ENCODE data around the gene FAM83G.
"Not testable (repeated sequence)": the region's sequence is repeated elsewhere in the genome, so short reads cannot be mapped to it uniquely, and the experiment has no call there.

FAM83G gene

GRCh38 chr17:19021622-19022083, 17.1 kb upstream of the FAM83G start:
- Histone ChIP-seq H3K27ac (no peak overlapping the region), H3K4me1 (peaks cover 42% of the 10 kb centered on the region), H3K27me3 (no peaks in the 10 kb centered on the region), H3K9me3 (no peaks in the 10 kb centered on the region), H4K20me1 (peaks cover 67% of the 10 kb centered on the region), H3K4me2 (no peak overlapping the region), H3K4me3 (no peak overlapping the region), H3K9ac (no peak overlapping the region), H3K36me3 (peaks cover 43% of the 10 kb centered on the region)
- no peak for TF ChIP-seq Cebpa-rat (IDR thresholded peaks at IDR 0.05)

GRCh38 chr17:19021011-19021621, 16.6 kb upstream of the FAM83G start:
- peaks cover 42% of the 10 kb centered on the region for H3K4me1 ChIP-seq
- not testable (repeated sequence) for H3K27ac ChIP-seq, H3K9me3 ChIP-seq, H3K4me2 ChIP-seq, H3K9ac ChIP-seq, H3K27me3 ChIP-seq, H3K4me3 ChIP-seq
- peaks cover 67% of the 10 kb centered on the region for H4K20me1 ChIP-seq
- H3K36me3 ChIP-seq: peaks cover 43% of the 10 kb centered on the region

GRCh38 chr17:19020016-19020415, 15.5 kb upstream of the FAM83G start:
- peaks cover 67% of the 10 kb centered on the region for H4K20me1 ChIP-seq
- H3K9ac ChIP-seq: no peak overlapping the region
- no peaks in the 10 kb centered on the region for H3K9me3 ChIP-seq
- H3K27me3 ChIP-seq: no peaks in the 10 kb centered on the region
- no peak overlapping the region for H3K4me3 ChIP-seq
- H3K36me3 ChIP-seq: peaks cover 43% of the 10 kb centered on the region
- no peak overlapping the region for H3K27ac ChIP-seq
- H3K4me2 ChIP-seq: peak overlapping the region; percentile 50
- TF ChIP-seq Cebpa-rat (IDR thresholded peaks at IDR 0.05): no peak
- peaks cover 42% of the 10 kb centered on the region for H3K4me1 ChIP-seq

DNA sequence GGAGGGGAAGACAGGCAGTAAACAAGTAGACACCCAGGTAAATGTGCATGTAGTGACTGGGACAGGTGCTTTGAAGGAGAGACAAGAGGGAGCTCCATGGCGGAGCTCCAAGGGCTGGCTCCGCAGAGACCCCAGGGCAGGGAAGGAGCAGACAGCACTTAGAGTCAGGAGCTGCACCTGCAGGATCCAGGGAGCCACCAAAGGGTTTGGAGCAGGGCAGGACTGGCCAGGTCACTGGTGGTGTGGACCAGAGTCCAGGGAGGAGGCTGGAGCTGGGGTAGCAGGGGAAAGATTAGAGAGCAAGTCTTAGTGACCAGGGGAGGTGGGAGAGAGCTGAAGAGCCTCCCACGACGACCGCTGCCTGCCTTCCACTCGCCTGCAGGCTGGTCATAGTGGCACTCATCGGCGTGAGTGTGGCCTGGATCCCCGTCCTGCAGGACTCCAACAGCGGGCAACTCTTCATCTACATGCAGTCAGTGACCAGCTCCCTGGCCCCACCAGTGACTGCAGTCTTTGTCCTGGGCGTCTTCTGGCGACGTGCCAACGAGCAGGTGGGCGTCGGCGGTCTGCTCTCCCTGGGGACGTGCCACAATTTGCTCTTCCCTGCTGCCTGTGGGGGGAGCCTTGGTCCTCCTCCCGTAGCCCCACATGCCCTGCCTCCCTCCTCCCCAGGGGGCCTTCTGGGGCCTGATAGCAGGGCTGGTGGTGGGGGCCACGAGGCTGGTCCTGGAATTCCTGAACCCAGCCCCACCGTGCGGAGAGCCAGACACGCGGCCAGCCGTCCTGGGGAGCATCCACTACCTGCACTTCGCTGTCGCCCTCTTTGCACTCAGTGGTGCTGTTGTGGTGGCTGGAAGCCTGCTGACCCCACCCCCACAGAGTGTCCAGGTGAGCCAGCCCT, 14.7 kb upstream of the FAM83G start:
- H3K9me3 ChIP-seq: no peaks in the 10 kb centered on the region
- H3K27me3 ChIP-seq: no peaks in the 10 kb centered on the region
- H3K4me2 ChIP-seq: peak overlapping the region; percentile 50
- H3K9ac ChIP-seq: no peak overlapping the region
- H3K36me3 ChIP-seq: peaks cover 36% of the 10 kb centered on the region
- no peak for TF ChIP-seq Cebpa-rat (IDR thresholded peaks at IDR 0.05)
- H3K27ac ChIP-seq: no peak overlapping the region
- peaks cover 60% of the 10 kb centered on the region for H4K20me1 ChIP-seq
- H3K4me3 ChIP-seq: no peak overlapping the region
- peaks cover 35% of the 10 kb centered on the region for H3K4me1 ChIP-seq

DNA sequence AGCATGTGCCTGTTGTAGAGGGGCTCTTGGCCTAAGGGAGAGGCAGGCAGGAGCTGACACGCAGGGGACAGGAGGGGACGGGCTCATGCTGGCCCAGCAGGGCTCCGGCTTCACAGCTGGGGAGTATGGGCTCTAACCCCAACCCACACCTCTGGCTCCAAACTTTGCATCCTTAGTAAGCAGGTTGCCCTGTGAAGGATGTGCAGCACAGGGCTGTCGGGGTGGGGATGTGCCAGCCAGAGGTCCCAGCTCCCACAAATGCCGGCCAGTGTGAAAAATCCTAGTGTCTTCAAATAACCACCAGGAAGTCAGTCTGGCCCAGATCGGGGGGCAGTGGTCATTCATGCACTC, 14.0 kb upstream of the FAM83G start:
- Histone ChIP-seq H3K36me3 (peaks cover 29% of the 10 kb centered on the region), H3K9me3 (no peaks in the 10 kb centered on the region), H3K4me3 (no peak overlapping the region), H3K4me1 (peaks cover 27% of the 10 kb centered on the region), H3K4me2 (no peak overlapping the region), H3K27me3 (no peaks in the 10 kb centered on the region), H4K20me1 (peaks cover 52% of the 10 kb centered on the region), H3K9ac (no peak overlapping the region), H3K27ac (no peak overlapping the region)
- TF ChIP-seq Cebpa-rat (IDR thresholded peaks at IDR 0.05): no peak

DNA sequence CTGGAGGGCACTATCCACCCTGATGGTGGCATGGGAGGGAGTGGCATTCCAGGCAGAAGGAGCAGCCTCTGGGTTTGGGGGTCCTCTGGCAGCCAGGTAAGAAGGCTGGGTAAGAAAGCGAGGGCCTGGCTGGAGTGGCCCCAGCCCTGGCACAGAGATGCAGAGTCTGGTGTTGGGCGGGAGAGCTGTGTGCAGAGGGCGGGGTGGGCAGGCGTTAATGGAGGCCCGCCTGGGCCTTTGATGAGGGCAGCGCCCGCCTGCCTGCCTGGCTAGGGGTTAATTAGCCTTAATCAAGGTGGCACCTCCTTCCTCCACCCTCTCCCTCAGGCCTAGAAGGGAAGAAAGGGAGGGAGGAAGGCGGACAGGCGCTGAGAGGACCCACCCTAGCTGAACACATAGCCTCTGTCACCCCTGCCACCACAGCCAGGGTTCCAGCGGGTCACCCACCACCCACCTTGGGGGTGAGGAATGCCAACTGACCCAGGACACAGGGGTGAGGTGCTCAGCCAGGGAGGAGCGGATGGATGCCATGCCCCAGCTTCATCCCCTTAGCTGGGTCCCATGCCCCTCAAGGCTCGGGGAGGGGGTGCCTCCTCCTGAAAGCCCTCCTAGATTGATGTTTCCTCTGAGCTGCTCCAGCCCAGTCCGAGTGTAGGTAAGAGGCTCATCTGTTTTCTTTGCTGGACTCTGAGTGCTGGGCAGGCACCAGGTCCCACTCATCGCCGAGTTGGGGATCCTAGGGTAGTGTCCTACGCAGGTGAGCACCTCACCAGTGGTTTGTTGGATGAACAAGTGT, 13.4 kb upstream of the FAM83G start:
- no peaks in the 10 kb centered on the region for H3K27me3 ChIP-seq
- H3K9ac ChIP-seq: no peak overlapping the region
- no peak overlapping the region for H3K4me2 ChIP-seq
- H3K4me3 ChIP-seq: no peak overlapping the region
- peaks cover 28% of the 10 kb centered on the region for H3K36me3 ChIP-seq
- H3K27ac ChIP-seq: no peak overlapping the region
- no peaks in the 10 kb centered on the region for H3K9me3 ChIP-seq
- peaks cover 24% of the 10 kb centered on the region for H3K4me1 ChIP-seq
- H4K20me1 ChIP-seq: peaks cover 47% of the 10 kb centered on the region
- TF ChIP-seq Cebpa-rat (IDR thresholded peaks at IDR 0.05): no peak

GRCh38 chr17:19017401-19017800, 12.8 kb upstream of the FAM83G start:
- Histone ChIP-seq H3K27me3 (no peaks in the 10 kb centered on the region), H3K4me3 (no peak overlapping the region), H3K9me3 (no peaks in the 10 kb centered on the region), H3K27ac (no peak overlapping the region), H3K4me1 (peaks cover 18% of the 10 kb centered on the region), H3K9ac (no peak overlapping the region), H3K4me2 (no peak overlapping the region), H4K20me1 (peaks cover 41% of the 10 kb centered on the region), H3K36me3 (peaks cover 22% of the 10 kb centered on the region)
- no peak for TF ChIP-seq Cebpa-rat (IDR thresholded peaks at IDR 0.05)

- Histone ChIP-seq H3K36me3 (peaks cover 17% of the 10 kb centered on the region), H3K27me3 (no peaks in the 10 kb centered on the region), H3K4me3 (no peak overlapping the region), H3K4me2 (no peak overlapping the region), H3K4me1 (peaks cover 14% of the 10 kb centered on the region), H3K9me3 (no peaks in the 10 kb centered on the region), H3K27ac (no peak overlapping the region), H4K20me1 (peaks cover 36% of the 10 kb centered on the region), H3K9ac (no peak overlapping the region)
- TF ChIP-seq Cebpa-rat (IDR thresholded peaks at IDR 0.05): no peak
These were observed 12.3 kb upstream of the FAM83G start for GRCh38 chr17:19016881-19017280.

- H3K27me3 ChIP-seq: no peaks in the 10 kb centered on the region
- no peak overlapping the region for H3K27ac ChIP-seq
- H4K20me1 ChIP-seq: peaks cover 30% of the 10 kb centered on the region
- H3K9me3 ChIP-seq: no peaks in the 10 kb centered on the region
- H3K9ac ChIP-seq: no peak overlapping the region
- no peak overlapping the region for H3K4me3 ChIP-seq
- peaks cover 11% of the 10 kb centered on the region for H3K36me3 ChIP-seq
- H3K4me1 ChIP-seq: peaks cover 16% of the 10 kb centered on the region
- H3K4me2 ChIP-seq: no peak overlapping the region
- no peak for TF ChIP-seq Cebpa-rat (IDR thresholded peaks at IDR 0.05)
These were observed 11.7 kb upstream of the FAM83G start for GRCh38 chr17:19016297-19016696.

GRCh38 chr17:19015428-19015827, 10.9 kb upstream of the FAM83G start:
- TF ChIP-seq Cebpa-rat (IDR thresholded peaks at IDR 0.05): no peak
- Histone ChIP-seq H3K4me3 (no peak overlapping the region), H4K20me1 (peaks cover 22% of the 10 kb centered on the region), H3K4me1 (peaks cover 22% of the 10 kb centered on the region), H3K27ac (no peak overlapping the region), H3K36me3 (peaks cover 4% of the 10 kb centered on the region; the same call in 1 of the 2 replicates), H3K27me3 (no peaks in the 10 kb centered on the region), H3K4me2 (no peak overlapping the region), H3K9me3 (no peaks in the 10 kb centered on the region), H3K9ac (no peak overlapping the region)

All from BLaER1 (cell line).